ENCODE measurements around the gene ETFB.

DNA sequence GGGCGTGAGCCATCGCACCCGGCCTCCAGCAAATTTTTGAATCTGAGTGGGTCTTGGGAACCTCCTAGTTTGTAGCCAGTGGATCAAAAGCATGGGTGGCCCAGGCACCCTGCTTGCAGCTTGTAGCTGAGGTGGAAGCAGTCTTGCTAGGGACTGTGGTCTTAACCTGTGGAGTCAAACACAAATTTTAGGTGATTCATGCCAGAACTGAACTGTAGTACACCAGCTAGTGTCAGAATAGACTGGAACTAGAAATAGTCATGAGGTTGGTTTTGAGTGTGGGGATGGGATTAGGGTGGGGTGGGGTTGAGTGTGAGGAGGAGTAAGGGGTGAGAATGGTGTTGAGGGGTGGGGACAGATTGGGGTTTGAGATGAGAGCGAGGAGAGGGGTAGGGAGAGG, 15.8 kb upstream of the ETFB start:
- TF ChIP-seq, protein P1, sequence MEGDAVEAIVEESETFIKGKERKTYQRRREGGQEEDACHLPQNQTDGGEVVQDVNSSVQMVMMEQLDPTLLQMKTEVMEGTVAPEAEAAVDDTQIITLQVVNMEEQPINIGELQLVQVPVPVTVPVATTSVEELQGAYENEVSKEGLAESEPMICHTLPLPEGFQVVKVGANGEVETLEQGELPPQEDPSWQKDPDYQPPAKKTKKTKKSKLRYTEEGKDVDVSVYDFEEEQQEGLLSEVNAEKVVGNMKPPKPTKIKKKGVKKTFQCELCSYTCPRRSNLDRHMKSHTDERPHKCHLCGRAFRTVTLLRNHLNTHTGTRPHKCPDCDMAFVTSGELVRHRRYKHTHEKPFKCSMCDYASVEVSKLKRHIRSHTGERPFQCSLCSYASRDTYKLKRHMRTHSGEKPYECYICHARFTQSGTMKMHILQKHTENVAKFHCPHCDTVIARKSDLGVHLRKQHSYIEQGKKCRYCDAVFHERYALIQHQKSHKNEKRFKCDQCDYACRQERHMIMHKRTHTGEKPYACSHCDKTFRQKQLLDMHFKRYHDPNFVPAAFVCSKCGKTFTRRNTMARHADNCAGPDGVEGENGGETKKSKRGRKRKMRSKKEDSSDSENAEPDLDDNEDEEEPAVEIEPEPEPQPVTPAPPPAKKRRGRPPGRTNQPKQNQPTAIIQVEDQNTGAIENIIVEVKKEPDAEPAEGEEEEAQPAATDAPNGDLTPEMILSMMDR (IDR thresholded peaks at IDR 0.05 in 2 of 3, conservative IDR thresholded peaks at IDR 0.05 in 1 of 3; ENCODE audit: control insufficient read depth in 2 of 3, extremely low read depth in 1 of 3, insufficient read depth in 1 of 3, low read depth in 3 of 3, low read length in 3 of 3) = no peak
- TF ChIP-seq NR2C2 (IDR thresholded peaks at IDR 0.05; ENCODE audit: borderline replicate concordance, control insufficient read depth, insufficient read length, low read depth) (no peak), EP300 (IDR thresholded peaks at IDR 0.05; ENCODE audit: borderline replicate concordance in 1 of 2, control insufficient read depth in 1 of 2, low read depth in 2 of 2, low read length in 2 of 2) (no peak), NFXL1 (IDR thresholded peaks at IDR 0.05; ENCODE audit: borderline replicate concordance) (no peak), PKNOX1 (IDR thresholded peaks at IDR 0.05) (no peak), BCL11A (IDR thresholded peaks at IDR 0.05; ENCODE audit: low read depth, low read length) (no peak)
